ENCODE data around the gene KCNJ15.

- TF ChIP-seq CTCF (conservative IDR thresholded peaks at IDR 0.05; ENCODE audit: low read depth, low read length) (no peak), CEBPB (IDR thresholded peaks at IDR 0.05; ENCODE audit: low read depth, low read length) (no peak), POLR2A (IDR thresholded peaks at IDR 0.05; ENCODE audit: low read depth, low read length) (no peak), RAD21 (IDR thresholded peaks at IDR 0.05; ENCODE audit: low read length) (no peak), RFX5 (IDR thresholded peaks at IDR 0.05; ENCODE audit: low read depth, low read length) (no peak), FOS (IDR thresholded peaks at IDR 0.05; ENCODE audit: low read depth, low read length) (no peak), USF2 (IDR thresholded peaks at IDR 0.05; ENCODE audit: low read depth, low read length) (no peak)
Observed at GRCh38 chr21:38319781-38320180, 63.0 kb downstream of the KCNJ15 start.

Measured in IMR-90 (cell line).